Measurements from ENCODE around the gene YKT6.

Gene YKT6

GRCh38 chr7:44235582-44236332, 35.0 kb downstream of the YKT6 start:
- DNase-seq: no peak

GRCh38 chr7:44236333-44236728, 35.6 kb downstream of the YKT6 start:
- DNase-seq: no peak

- DNase-seq: no peak
These were observed 36.9 kb downstream of the YKT6 start for GRCh38 chr7:44237696-44238095.

- DNase-seq: no peak
These were observed 37.4 kb downstream of the YKT6 start for GRCh38 chr7:44238116-44238695.

GRCh38 chr7:44239361-44239760, 38.6 kb downstream of the YKT6 start:
- no peak for DNase-seq

GRCh38 chr7:44240376-44240775, 39.6 kb downstream of the YKT6 start:
- DNase-seq: no peak

- peak; percentile 24 to 29 for DNase-seq
These were observed 40.3 kb downstream of the YKT6 start for GRCh38 chr7:44240983-44241510.

GRCh38 chr7:44242091-44242490, 41.3 kb downstream of the YKT6 start:
- no peak for DNase-seq

GRCh38 chr7:44244282-44244681, 43.5 kb downstream of the YKT6 start:
- DNase-seq: no peak

GRCh38 chr7:44246396-44247113, 45.8 kb downstream of the YKT6 start:
- DNase-seq: no peak

GRCh38 chr7:44247868-44248651, 47.3 kb downstream of the YKT6 start:
- DNase-seq: no peak

- DNase-seq: no peak
These were observed 49.0 kb downstream of the YKT6 start for GRCh38 chr7:44249639-44250234.

GRCh38 chr7:44251269-44251668, 50.5 kb downstream of the YKT6 start:
- no peak for DNase-seq

GRCh38 chr7:44251881-44252280, 51.1 kb downstream of the YKT6 start:
- no peak for DNase-seq

- DNase-seq: no peak
These were observed 55.7 kb downstream of the YKT6 start for GRCh38 chr7:44256459-44256858.

- DNase-seq: no peak
These were observed 56.4 kb downstream of the YKT6 start for GRCh38 chr7:44257213-44257612.

GRCh38 chr7:44257618-44258422, 57.0 kb downstream of the YKT6 start:
- no peak for DNase-seq

GRCh38 chr7:44258423-44258760, 57.6 kb downstream of the YKT6 start:
- DNase-seq: no peak

- no peak for DNase-seq
These were observed 58.2 kb downstream of the YKT6 start for GRCh38 chr7:44258865-44259546.

- no peak for DNase-seq
These were observed 59.0 kb downstream of the YKT6 start for GRCh38 chr7:44259547-44260457.

Measured in NCI-H1930 (cell line).